Measurements from ENCODE around the gene NEXMIF.

DNA sequence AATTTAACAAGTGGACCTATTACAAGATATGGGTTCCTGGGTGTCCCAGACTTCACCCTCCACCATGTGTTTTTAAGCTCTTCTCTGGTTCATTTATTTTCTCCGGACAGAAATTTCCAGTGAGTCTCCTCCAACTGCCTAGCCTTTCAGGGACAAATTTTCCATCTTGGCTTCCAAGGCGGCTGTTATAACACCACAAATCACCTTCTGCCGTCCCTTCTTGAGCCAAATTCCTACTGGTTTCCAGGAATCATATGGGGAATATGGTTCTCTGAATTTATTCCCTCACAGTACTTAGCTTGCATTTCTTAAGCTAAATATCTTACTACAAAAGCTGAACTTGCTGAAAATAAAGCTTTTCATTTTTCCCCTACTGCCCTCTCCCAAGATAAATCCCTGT is 18.8 kb downstream of the NEXMIF start:
- TF ChIP-seq, protein P1, sequence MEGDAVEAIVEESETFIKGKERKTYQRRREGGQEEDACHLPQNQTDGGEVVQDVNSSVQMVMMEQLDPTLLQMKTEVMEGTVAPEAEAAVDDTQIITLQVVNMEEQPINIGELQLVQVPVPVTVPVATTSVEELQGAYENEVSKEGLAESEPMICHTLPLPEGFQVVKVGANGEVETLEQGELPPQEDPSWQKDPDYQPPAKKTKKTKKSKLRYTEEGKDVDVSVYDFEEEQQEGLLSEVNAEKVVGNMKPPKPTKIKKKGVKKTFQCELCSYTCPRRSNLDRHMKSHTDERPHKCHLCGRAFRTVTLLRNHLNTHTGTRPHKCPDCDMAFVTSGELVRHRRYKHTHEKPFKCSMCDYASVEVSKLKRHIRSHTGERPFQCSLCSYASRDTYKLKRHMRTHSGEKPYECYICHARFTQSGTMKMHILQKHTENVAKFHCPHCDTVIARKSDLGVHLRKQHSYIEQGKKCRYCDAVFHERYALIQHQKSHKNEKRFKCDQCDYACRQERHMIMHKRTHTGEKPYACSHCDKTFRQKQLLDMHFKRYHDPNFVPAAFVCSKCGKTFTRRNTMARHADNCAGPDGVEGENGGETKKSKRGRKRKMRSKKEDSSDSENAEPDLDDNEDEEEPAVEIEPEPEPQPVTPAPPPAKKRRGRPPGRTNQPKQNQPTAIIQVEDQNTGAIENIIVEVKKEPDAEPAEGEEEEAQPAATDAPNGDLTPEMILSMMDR (conservative IDR thresholded peaks at IDR 0.05), result no peak
- no peak for TF ChIP-seq EZH2 (IDR thresholded peaks at IDR 0.05; ENCODE audit: low read depth)

Measured in PC-9 (cell line).